Loucy (cell line): ENCODE data around the gene RTN3.

Experiments
- EZH2phosphoT487 ChIP-seq: fragments of 200-600 bp; IDR thresholded peaks from 2 replicates; pipeline ENCODE4 v1.6.1; 2018; ENCODE audit warnings: antibody characterized with exemption, mild to moderate bottlenecking, moderate library complexity, borderline replicate concordance
- TF ChIP-seq, protein P1 (sequence below): fragments of 200-600 bp; sonication (generic); conservative IDR thresholded peaks from 2 replicates; pipeline ENCODE4 v1.5.1; 2014; ENCODE audit warnings: mild to moderate bottlenecking, antibody characterized with exemption, low read length

DNA sequence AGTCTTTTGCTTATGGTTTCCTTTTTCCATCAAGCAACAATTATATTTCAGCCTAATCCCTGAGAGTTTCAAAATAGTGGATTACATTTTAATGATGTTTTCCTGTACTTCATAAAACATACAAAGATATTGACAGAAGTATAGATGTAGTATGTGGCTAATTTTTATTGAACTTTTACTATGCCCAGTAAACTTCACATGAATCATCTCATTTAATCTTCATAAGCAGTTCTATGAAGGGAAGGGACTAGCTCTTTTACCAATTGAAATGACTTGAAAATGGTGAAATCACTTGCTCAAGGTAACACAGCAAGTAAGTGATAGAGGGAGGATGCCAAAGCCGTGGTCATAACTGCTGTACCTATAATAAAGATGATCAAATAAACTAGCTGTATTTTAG lies 27.5 kb downstream of the RTN3 start:
- TF ChIP-seq, protein P1, sequence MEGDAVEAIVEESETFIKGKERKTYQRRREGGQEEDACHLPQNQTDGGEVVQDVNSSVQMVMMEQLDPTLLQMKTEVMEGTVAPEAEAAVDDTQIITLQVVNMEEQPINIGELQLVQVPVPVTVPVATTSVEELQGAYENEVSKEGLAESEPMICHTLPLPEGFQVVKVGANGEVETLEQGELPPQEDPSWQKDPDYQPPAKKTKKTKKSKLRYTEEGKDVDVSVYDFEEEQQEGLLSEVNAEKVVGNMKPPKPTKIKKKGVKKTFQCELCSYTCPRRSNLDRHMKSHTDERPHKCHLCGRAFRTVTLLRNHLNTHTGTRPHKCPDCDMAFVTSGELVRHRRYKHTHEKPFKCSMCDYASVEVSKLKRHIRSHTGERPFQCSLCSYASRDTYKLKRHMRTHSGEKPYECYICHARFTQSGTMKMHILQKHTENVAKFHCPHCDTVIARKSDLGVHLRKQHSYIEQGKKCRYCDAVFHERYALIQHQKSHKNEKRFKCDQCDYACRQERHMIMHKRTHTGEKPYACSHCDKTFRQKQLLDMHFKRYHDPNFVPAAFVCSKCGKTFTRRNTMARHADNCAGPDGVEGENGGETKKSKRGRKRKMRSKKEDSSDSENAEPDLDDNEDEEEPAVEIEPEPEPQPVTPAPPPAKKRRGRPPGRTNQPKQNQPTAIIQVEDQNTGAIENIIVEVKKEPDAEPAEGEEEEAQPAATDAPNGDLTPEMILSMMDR = no peak
- no peak for TF ChIP-seq EZH2phosphoT487
